Measurements from ENCODE around the gene LRRC41. TPM values are rescaled to one million over a fixed set of nuclear protein-coding genes. Genes with fewer than 3 reads are reported as not detected.

The LRRC41 gene
- total RNA-seq, 1 donor from 2014 or later: 104 TPM

- no peak for DNase-seq (ENCODE audit: low read depth)
- H3K4me3 ChIP-seq (ENCODE audit: low read depth, low read length): no peak overlapping the region
- no peak for TF ChIP-seq CTCF (conservative IDR thresholded peaks at IDR 0.05; ENCODE audit: low read depth, low read length)
These were observed 22.4 kb downstream of the LRRC41 start for GRCh38 chr1:46281021-46281420.

GRCh38 chr1:46280092-46280491 is 23.3 kb downstream of the LRRC41 start:
- no peak for DNase-seq (ENCODE audit: low read depth)
- no peak for TF ChIP-seq CTCF (conservative IDR thresholded peaks at IDR 0.05; ENCODE audit: low read depth, low read length)
- H3K4me3 ChIP-seq (ENCODE audit: low read depth, low read length): no peak overlapping the region

GRCh38 chr1:46278807-46279206 is 24.6 kb downstream of the LRRC41 start:
- no peak for DNase-seq (ENCODE audit: low read depth)
- TF ChIP-seq CTCF (conservative IDR thresholded peaks at IDR 0.05; ENCODE audit: low read depth, low read length): no peak
- no peak overlapping the region for H3K4me3 ChIP-seq (ENCODE audit: low read depth, low read length)

GRCh38 chr1:46277658-46278373 is 25.6 kb downstream of the LRRC41 start:
- no peak overlapping the region for H3K4me3 ChIP-seq (ENCODE audit: low read depth, low read length)
- DNase-seq (ENCODE audit: low read depth): no peak
- TF ChIP-seq CTCF (conservative IDR thresholded peaks at IDR 0.05; ENCODE audit: low read depth, low read length): no peak

GRCh38 chr1:46275030-46275337 is 28.4 kb downstream of the LRRC41 start:
- TF ChIP-seq CTCF (conservative IDR thresholded peaks at IDR 0.05; ENCODE audit: low read depth, low read length): no peak
- no peak overlapping the region for H3K4me3 ChIP-seq (ENCODE audit: low read depth, low read length)
- DNase-seq (ENCODE audit: low read depth): no peak

GRCh38 chr1:46274225-46275029 is 29.0 kb downstream of the LRRC41 start:
- TF ChIP-seq CTCF (conservative IDR thresholded peaks at IDR 0.05; ENCODE audit: low read depth, low read length): no peak
- no peak overlapping the region for H3K4me3 ChIP-seq (ENCODE audit: low read depth, low read length)
- DNase-seq (ENCODE audit: low read depth): no peak
